CMK (cell line): ENCODE data around the gene FMO3.

Source experiments
- DNase-seq: peaks from one replicate; pipeline ENCODE4 v3.0.0-alpha.2; 2010; ENCODE audit warnings: low read depth

Gene FMO3

GRCh38 chr1:171090604-171091003, at the start of gene FMO3:
FMO3 (plus strand) TSS chr1:171090905; CDS start chr1:171092659, 1,754 bp downstream.
- no peak for DNase-seq

GRCh38 chr1:171048014-171048413, 42.7 kb upstream of the FMO3 start:
- no peak for DNase-seq

GRCh38 chr1:171052977-171053376, 37.7 kb upstream of the FMO3 start:
- DNase-seq, result no peak

GRCh38 chr1:171055966-171056643, 34.6 kb upstream of the FMO3 start:
- no peak for DNase-seq

DNA sequence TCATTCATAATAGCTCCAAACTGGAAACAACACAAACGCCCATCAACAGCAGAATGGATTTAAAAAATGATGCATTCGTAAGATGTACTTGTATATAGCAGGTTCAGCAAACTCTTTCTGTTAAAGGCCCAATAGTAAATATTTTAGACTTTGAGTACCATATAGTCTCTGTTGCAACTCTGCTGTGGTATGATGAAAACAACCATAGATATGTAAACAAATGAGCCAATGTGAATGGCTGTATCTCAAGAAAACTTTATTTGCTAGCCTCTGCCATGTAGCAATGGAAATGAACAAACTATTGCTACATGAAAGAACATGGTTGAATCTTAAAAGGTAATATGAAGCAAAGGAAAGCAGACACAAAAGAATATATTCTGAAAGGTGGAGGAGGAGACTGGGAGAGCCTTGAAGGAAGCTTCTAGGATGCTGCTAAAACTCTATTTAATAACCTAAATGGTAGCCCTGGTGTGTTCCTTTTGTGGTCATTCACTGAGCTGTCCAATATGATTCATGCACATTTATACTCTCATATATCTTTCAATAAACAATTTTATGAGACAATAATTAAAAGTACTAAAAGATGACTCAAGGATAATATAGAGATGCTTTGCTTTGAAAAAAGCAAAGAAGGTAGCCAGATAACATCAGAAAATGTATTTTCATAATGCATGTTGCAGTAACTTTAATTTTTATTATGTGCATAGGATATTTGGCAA, 29.1 kb upstream of the FMO3 start:
- no peak for DNase-seq

DNA sequence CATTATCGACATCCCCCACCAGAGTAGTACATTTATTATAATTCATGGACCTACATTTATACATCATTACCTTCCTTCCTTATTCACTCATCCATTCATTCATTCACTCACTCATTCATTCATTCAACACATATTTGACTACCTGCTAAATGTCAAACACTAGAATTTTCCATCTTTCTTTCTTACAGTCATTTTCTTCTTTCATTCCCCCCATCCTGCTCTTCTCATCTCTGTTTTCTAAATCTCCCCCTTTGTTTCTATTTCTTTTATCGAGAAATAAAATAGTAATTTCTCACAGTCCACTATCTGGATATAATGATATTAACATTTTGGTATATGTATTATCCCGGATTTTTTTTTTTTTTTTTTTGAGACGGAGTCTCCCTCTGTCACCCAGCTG, 27.8 kb upstream of the FMO3 start:
- no peak for DNase-seq

- no peak for DNase-seq
These were observed 15.7 kb upstream of the FMO3 start for GRCh38 chr1:171075041-171075440.

DNA sequence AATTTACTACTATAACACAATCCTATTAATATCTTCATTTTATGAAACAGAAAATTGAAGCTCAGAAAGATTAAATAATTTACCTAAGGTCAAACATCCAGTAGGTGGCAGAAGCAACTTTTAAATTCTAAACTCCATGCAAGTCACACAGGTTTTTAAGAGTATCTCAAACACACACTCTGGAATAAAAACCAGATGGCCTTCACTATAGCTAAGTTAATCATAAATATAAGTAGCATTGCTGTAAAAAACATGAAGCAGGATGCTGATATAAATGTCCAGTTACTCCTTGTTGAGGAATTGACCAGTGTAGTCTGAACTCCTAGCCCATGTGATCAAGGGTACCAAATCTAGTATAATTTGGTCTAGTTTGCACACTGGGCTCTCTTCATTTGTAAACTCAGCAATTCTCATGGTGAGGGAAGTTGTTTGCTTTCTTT, 9.4 kb upstream of the FMO3 start:
- no peak for DNase-seq

- DNase-seq, result no peak
These were observed 8.9 kb upstream of the FMO3 start for GRCh38 chr1:171081763-171082201.

- DNase-seq, result no peak
These were observed 8.1 kb upstream of the FMO3 start for GRCh38 chr1:171082606-171083005.

DNA sequence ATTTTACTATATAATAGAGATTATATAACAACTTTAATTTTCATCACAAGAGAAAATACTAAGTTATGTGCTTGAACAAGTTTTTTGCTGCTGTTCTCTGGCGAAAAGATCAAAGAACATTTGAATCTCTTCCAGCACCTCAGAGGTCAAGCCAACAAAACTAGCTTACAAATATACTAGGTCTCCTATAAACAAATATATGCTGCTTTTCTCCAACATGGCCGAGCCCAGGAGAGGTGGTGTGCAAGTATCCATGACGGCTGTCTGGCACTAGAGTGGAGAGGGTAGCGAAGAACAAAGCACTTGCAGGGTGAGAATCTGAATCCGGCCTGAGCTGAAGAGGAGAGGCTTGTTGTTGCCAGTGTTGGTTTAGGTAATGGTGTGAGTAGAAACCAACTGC, 7.5 kb upstream of the FMO3 start:
- no peak for DNase-seq

DNA sequence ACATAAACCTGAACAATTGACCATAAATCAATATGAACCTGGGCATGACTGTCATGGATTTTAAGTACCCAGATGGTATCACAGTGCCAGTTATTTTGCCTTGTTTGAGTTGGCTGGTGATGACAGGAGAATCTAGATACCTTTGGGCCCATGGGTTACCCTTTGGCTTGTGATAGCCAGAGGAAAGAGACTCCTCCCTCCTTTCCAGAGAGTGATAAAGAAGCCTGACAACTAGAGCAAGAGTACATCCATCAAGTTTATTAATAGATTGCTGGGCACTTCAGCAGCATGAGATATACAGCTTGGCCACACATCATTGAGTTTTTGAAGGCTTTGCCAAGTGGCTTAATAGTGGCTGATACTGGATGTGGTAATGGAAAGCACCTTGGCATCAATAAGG, 6.6 kb upstream of the FMO3 start:
- DNase-seq, result no peak

DNA sequence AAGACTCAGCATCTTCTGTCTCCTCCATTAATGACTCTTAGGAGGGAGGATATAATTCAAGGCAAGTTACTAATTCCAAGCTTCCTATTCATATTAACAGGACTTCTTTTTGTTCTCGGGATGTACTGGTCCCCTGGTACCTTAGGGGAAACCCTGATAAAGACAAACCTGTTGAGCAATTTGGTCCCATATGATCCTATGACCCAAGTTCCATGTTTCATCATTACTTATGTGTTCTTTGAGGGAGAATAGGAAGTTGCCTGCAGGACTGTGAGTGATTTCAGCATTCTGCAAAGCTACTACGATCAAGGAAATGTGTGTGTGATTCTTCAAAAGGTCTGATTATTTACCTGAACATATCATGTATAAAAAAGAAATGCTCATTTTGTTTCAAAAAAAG, 5.8 kb upstream of the FMO3 start:
- no peak for DNase-seq

GRCh38 chr1:171087896-171088295, 2.8 kb upstream of the FMO3 start:
- DNase-seq, result no peak

DNA sequence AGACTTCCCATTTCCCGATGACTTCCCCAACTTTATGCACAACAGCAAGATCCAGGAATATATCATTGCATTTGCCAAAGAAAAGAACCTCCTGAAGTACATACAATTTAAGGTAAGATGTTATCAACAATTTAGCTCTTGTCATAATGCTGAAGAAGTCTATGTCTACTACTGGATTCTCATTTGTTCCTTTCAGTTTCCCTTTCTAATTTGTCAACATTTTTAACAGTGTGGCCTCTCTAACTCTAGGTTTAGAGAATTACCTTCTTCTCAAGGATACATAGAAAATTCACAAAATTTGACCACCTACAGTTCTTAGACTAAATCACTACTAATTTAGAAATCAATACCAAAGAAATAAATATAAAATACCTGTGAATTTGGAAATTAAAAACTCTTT, 13.2 kb downstream of the FMO3 start:
- DNase-seq, result no peak

DNA sequence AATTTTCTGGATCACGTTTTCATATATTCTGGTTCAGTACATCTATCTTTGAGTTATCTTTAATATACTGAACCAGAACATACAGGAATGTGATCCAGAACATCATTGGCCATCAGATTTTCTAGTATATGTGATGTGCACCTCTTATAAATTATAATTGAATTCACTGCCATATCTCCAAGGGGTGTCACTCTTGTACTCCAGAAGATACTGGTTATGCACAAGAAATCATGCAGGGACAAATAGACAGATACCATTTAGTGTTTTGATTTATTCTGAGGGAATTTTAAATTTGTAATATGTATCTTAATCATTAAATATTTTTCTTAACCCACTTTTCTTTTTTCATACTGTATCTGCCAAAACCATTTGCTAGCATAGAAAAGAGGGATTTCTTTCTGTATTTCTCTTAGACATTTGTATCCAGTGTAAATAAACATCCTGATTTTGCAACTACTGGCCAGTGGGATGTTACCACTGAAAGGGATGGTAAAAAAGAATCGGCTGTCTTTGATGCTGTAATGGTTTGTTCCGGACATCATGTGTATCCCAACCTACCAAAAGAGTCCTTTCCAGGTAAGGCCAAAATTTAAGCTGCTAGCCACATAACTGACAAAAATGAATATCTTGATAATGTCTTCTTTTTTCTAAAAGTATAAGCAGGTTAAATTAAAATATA, 16.7 kb downstream of the FMO3 start:
- DNase-seq, result no peak

- DNase-seq, result no peak
These were observed 17.3 kb downstream of the FMO3 start for GRCh38 chr1:171107969-171108368.

DNA sequence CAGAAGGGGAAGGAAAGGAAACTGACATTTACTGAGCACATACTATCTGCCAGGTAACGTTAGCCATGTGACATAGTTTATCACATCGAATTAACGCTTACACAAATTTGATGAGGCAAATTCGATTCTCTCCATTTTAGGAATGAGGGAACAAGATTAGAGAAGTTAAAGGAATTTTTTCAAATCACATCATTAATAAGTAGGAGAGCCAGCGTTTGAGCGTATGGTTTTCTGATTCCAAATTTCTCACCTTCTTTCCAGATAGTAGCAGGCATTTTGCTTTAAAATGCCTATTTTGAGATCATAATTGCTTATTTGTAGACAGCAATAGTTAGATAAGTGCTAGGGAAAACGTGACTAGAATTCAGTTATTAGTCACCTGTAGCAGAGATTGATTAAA, 19.3 kb downstream of the FMO3 start:
- DNase-seq, result no peak

- no peak for DNase-seq
These were observed 20.1 kb downstream of the FMO3 start for GRCh38 chr1:171110621-171111326.

DNA sequence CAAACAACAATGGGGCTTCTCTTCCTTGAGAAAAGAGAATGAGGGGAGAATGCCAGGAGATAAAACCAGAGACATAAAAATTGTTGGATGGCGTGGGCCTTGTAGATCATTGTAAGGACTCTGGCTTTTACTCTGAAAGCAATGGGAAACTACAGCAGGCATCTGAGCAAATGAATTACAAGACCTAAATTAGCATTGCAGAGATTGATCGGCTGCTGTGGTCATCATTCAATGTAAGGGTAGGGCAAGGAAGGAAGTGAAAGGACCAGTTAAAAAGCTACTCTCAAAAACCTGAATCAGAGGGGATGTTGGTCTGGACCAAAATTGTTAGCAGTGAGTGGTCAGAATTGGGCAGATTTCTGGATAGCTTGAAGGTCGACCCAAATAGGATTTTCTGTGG, 21.4 kb downstream of the FMO3 start:
- no peak for DNase-seq

GRCh38 chr1:171113382-171113781, 22.7 kb downstream of the FMO3 start:
- no peak for DNase-seq

DNA sequence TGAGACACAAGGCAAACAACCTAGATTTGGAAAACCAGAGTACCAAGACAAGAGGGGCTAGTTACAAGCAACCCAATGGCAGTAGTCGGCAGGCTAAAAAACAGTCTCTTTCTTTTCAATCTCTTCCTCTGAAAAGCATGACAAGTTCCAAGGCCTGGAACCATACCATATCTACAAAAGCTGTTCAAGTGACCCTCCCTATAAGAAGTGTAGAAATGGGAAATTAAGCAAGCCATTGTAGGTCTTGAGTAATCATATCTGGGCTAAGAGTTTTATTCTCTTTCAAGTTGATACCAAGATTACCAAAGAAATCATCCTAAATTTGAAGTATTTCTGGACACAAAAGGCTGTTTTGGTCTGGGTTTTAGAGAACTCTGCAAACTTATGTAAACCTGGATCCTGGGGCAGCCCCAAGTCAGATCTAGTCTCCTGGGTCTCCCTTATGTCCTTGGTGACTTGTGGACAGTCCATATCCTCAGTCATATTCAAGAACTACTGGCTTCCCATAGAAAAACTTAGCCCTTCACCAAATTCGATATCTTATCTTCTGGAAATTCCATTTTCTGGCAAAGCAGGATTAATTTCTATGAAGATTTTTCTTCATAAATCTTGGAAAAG, 24.7 kb downstream of the FMO3 start:
- no peak for DNase-seq
